DOHH2 (cell line): ENCODE results near the gene MYPN.

Experiments
- CTCF ChIP-seq: fragments of 200-600 bp; sonication (generic); IDR thresholded peaks from one replicate; pipeline ENCODE4 v1.5.1; 2014; ENCODE audit warnings: antibody characterized with exemption, mild to moderate bottlenecking, low read depth, low read length; ENCODE audit not compliant: poor library complexity, severe bottlenecking
- EZH2phosphoT487 ChIP-seq: fragments of 200-600 bp; sonication (generic); IDR thresholded peaks from 2 replicates; pipeline ENCODE4 v1.6.1; 2017; ENCODE audit warnings: borderline replicate concordance, mild to moderate bottlenecking, antibody characterized with exemption, low read length, moderate library complexity, mixed read lengths

GRCh38 chr10:68137171-68137570 lies 27.9 kb downstream of the MYPN start:
- TF ChIP-seq CTCF (no peak), EZH2phosphoT487 (no peak)
